HG03565 (cell line): ENCODE measurements around the gene TEAD3.
"Not testable (repeated sequence)": the region's sequence is repeated elsewhere in the genome, so short reads cannot be mapped to it uniquely, and the experiment has no call there.

Source experiments
- ATAC-seq: cut with Tn5 transposase; IDR thresholded peaks from one replicate; pipeline ENCODE4 v1.9.1; 2021; ENCODE audit warnings: mild to moderate bottlenecking, moderate library complexity; ENCODE audit not compliant: unreplicated experiment

The TEAD3 gene

DNA sequence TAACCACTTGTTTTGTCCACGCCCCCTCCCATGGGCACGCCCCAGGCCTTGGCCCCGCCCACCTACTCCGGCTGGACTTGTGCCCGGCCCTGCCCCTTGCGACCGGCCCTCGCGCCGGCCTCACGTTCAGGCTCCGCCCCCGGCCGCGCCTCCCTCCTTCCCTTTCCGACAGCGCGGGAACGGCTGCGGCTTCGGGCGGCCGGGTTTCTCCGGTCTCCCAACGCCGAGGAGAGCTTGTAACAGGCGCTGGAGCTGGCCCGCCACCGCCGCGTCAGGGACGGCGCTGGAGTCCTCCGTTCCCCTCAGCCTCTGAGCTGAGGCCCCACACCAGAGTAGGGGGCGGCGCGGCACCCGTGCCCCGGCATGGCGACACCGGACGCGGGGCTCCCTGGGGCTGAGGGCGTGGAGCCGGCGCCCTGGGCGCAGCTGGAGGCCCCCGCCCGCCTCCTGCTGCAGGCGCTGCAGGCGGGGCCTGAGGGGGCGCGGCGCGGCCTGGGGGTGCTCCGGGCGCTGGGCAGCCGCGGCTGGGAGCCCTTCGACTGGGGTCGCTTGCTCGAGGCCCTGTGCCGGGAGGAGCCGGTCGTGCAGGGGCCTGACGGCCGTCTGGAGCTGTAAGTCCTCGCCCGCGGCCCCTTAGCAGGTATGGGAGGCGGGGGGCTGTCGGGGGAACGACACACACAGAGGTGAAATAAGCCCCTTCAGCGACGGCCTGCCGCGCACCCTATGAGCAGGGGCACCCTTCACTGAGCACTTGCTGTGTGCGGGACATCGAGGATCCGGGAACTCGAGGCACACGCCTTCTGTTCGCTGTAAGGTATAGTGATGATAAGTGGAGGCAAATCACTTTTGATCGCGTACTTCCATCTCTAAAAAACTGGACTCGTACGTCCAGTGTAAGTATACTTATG lies 44.4 kb downstream of the TEAD3 start, which contains the start of gene FANCE:
Gene FANCE, plus strand, starts transcription at position 156 of the 908 bp plus-strand sequence. Its CDS starts 208 bp downstream, at position 364.
- peak; percentile 72 for ATAC-seq

DNA sequence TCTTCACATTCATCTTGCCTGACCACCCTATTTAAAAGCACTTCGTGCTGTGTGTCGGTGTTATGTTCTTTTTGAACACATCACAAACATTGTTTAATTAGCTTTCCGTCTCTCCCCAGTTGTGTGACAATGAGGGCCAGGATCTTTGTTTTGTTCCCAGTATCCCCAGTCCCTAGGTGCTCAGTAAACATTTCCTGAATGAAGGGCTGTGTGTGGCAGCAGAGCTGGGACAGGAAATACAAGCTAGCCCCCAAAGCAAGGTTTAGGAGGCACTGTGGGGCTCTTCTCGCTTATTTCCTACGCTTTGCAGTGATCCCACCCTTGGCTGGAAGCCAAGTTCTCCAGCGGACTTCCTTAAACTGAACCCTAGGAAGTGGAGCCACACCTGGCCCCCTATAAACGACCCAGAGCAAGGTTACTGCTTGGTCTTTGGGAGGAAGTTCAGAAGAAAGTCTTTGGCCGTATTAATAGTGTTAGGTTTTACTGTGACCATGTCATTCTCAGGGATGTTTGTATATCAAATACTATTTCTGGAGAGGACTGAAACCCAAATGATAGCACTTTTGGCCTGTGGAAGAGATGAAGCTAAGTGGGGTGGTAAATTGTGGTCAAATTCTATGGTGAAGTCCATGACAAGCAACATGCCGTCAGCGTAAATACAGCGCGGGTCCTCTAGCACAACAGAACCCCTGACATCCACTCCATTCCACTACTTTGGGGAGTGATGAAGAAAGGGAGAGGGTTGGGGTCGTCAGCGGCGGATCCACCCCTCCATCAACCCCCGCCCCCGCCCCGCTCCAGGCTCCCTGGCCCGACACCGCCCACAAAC lies 45.3 kb downstream of the TEAD3 start:
- ATAC-seq, result no peak

DNA sequence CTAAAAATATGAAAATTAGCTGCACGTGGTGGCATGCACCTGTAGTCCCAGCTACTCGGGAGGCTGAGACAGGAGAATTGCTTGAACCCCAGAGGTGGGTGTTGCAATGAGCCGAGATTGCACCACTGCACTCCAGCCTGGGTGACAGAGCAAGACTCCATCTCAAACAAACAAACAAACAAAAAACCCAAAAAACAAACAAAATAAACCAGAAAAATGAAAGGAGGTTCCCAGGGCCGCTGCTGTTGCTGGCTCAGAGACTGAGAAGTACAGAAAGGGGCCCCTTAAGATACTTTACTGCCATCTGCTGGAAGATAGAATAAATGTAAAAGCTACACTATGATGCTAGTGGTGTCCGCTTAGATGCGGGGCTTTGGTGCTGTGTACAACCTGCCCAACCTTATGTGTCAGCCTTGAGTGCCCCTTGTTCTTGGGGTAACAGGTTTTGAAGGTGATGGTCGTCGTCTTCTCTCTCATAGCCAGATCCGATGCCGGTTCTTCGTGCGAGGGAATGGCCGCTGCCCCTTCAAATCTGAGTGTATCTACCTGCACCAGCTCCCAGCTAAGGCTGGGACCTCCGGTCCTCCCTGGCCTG lies 47.5 kb downstream of the TEAD3 start:
- ATAC-seq, result peak; percentile 32

DNA sequence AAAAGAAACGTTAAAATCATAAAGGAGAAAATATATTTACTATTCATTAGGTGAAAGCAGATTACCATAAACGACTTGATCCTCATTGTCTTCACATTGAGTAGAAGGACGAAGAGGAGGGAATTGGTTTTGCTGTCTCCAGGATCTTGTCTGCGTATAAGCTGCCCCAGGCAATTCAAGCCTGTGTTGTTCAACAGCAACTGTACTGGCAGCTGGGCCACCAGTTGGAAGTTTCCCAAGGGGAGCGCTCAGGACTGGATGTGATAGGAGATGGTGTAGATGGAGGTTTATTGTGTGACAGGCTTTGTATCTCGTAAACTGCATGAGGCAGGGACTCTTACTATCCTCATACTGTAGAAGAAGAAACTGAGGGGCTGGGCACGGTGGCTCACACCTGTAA lies 48.7 kb downstream of the TEAD3 start:
- ATAC-seq, result no peak

DNA sequence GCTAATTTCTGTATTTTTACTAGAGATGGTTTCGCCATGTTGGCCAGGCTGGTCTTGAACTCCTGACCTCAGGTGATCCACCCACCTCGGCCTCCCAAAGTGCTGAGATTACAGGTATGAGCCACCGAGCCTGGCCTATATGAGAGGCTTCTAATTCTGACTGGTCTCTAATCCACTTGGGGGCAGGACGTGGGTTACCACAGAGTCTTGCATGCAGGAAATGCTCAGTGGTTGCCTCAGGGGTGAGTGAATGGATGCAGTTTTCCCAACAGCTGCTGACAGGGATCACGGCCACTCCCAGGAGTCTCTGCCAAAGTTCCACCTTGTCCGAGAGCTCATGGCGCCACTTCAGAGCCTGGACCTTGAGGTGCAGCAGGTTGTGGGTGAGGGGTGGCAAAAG lies 51.2 kb downstream of the TEAD3 start:
- ATAC-seq, result no peak

DNA sequence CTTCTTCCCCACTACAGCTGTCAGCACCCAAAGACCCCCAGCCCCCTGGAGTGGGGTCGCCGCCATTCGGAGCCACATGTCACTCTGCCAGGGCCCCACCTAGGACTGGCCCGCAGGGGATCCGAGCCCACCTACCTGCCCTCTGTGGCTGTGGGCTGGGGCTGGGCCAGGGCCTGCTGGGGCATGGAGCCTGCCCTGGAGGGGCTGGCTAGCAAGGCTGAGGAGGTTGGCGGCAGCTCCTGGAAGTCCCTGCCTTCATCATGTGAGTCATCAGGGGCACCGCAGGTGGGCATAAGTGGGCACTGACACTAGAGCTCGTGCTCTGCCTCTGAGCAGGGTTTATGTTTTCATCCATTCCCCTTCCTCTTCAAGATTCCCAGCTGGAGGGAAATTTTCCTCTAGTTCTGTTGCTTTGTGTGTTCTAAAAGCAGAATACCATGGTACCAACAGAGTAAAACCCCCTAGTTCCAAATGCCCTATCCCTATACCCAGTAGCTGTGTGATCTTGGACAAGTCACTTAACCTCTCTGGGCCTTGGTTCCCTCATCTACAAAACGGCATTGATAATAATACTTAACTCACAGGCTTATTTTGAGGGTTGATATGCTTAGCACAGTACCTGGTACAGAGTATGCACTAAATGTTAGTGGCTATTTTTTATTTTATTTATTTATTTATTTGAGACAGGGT lies 53.4 kb downstream of the TEAD3 start:
- ATAC-seq, result no peak

DNA sequence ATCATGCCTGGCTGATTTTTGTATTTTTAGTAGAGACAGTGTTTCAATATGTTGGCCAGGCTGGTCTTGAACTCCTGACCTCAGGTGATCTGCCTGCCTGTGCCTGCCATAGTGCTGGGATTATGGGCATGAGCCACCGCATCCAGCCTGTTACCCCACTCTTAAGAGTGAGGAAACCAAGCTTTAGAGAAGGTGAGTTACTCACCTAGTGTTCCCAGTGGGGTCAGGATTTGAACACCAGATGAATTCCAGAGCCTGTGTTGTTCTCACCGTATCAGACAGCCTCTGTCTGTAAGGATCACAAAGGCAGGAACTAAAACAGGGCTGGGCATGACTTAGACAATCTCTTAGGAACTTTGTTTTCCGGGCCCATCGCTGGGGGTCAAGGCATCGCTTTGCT lies 54.2 kb downstream of the TEAD3 start:
- no peak for ATAC-seq

DNA sequence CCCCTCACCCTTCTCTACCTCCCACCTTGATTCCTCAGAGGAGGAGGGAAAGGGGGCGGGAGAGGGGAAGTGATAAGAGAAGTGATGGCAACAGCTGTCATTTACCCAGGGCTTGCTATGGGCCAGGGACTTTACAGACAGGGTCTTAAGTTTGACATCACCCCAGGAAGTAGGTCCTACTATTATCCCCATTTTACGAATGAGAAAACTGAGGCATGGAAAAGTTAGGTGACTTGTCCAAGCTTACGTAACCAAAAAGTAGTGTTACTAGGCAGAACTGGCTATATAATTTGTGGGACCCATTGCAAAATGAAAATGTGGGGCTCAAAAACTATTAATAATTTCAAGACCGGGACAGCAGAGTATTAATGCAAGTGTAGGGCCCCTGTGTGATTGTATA lies 55.2 kb downstream of the TEAD3 start:
- ATAC-seq, result no peak

DNA sequence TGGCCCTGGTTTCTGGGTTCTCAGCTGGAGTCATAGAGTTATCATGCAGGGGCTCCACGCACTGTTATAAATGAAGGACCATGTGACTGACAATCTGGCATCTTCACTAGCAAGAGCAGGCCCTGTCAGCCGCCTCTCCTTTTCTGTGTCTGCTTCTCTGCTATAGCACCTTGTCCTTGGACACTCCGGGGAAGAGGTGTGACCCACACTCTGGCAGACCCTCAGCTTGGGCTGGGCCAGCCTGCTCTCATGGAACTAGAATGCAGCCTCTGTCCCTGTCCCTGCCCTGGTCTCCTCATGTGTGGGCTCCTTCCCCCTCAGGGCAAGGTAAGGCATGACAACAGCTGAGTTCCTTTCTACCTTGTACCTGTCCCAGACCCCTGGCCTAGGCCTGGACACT lies 55.7 kb downstream of the TEAD3 start:
- no peak for ATAC-seq

DNA sequence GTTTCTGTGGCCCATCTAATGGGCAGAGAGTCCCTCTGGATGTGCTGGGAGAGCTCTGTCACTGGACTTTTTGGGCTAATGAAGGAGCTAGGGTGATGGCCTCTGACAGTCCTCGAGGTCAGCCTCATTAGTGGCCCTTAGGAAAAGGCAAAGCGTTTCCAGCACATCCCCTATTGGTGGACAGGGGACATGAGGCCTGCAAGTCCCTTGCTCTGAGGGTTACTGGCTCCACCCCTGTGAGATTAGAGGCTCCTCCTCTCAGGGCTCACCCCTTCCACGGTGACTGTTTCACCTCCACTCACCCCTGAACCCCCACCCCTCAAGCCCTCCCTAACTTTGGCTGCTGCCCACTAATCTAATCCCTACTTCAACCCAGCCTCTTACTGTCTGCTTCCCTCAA lies 57.6 kb downstream of the TEAD3 start:
- ATAC-seq, result no peak

DNA sequence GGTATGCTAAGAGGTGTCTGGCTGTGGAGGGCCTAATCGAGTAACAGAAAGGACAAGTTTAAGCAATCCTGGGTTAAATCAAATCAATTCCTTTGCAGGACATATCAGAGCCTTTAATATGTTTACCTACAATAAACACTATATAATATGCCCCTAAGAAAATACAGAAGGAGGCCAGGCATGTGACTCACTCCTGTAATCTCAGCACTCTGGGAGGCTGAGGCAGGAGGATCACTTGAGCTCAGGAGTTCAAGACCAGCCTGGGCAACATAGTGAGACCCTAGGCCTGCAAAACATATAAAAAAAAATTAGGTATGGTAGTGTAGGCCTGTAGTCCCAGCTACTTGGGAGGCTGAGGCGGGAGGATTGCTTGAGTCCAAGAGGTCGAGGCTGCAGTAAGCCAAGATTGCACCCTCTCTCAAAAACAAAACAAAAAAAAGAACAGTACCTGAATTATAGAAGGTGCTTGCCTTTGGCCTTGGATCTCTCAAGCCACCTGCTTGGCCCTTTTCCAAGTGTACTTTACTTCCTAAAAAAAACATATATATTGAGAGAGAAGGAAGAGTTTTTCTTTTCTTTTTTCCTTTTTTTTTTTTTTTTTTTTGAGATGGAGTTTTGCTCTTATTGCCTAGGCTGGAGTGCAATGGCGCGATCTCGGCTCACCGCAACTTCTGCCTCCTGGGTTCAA lies 58.4 kb downstream of the TEAD3 start:
- ATAC-seq, result not testable (repeated sequence)

DNA sequence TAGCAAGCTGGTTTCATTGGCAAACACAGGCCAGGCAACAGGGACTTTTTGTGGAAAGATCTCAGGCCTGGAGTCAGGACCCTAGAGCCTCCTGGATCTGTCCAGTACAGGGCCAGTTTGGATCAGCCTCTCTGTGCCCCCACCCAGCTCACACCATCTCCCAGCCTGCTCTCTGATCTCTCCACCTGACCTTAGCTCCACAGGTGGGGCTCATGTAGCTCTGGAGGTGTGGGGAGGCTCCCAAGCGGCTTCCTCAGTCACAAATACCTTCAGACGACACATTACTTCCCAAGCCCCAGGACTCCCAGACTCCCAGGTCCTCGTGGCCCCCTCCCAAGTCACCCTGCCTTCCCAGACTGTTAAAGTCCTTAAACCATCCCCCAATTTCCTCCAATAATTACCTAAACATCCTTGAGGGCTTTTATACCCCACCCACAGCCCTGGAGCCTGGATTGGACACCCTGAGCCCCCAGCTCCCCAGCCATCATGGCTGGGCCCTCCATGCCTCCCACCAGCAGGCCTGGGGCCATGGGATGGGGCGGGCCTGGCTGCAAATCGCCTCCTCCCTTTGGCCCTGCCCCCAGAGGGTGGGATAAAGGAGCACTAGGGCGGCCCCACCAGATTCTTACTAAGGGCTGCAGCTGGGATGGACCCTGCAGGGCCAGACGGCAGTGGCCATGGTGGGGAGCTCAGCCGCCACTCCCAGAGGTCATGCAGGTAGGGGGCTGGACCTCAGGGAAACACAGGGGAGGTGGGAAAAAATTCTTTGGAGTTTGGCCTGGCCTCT lies 60.6 kb downstream of the TEAD3 start:
- ATAC-seq, result no peak

DNA sequence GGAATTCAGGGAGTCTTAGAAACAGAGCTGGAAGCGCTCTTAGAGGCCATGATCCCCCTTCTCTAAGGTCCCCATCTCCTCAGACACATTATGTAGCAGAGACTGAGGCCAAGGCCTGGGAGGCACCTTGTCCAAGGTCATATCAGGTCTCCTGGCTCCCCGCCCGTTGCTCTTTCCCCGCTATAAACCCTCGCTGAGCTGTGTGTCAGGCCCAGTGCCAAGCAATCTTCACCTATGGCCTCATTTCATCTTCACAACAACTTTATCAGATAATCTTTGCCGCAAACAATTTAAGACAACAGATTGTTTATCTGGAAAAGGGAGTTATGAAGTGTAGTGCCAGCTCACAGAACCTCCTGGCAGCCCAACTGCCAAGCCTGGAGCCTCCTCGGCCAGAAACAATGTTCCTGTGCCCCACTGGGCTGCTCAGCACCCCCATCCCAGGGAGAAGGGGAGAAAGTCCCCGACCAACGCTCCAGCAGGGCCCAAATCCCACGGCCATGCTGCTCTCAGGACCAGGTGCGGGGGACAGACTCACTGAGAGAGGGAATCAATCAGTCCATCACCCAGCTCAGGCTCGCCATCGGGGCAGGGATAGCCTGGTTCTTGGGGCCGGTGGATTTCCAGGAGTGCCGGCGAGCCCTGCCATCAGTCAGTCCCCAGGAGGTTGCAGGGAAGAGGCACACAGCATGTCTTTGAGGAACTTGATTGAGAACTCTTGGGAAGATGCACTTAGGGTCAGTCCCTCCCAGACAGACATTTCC lies 61.6 kb downstream of the TEAD3 start:
- ATAC-seq, result no peak

DNA sequence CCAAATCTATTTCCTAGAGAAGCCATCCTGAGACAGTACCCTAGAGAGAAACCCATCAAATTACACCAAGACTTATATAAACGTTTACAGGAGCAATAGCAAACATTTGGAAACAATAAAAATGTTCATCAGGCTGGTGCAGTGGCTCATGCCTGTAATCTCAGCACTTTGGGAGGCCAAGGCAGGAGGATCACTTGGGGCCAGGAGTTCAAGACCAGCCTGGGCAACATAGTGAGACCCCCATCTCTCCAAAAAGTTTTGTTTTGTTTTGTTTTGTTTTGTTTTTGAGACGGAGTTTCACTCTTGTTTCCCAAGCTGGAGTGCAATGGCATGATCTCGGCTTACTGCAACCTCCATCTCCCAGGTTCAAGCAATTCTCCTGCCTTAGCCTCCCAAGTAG lies 64.2 kb downstream of the TEAD3 start:
- ATAC-seq, result not testable (repeated sequence)

DNA sequence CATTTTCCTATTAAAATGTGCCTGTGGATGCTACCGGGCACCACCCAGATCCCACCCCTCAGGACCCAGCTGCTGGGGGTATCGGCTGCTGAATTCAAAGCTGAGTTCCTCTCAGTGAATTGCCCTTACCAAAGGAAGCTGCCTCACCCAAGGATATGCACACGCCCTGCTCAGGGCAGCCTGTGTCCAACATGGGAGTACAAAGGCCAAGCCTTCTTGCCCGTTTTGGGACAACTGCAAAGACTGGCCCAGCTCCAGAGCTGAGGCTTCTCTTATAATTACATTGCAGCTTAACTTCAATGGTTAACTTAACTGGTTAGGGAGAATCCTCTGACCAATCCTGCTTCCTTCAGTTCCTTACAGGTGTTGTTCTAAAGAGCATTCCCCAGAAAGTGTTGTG lies 64.6 kb downstream of the TEAD3 start:
- no peak for ATAC-seq

DNA sequence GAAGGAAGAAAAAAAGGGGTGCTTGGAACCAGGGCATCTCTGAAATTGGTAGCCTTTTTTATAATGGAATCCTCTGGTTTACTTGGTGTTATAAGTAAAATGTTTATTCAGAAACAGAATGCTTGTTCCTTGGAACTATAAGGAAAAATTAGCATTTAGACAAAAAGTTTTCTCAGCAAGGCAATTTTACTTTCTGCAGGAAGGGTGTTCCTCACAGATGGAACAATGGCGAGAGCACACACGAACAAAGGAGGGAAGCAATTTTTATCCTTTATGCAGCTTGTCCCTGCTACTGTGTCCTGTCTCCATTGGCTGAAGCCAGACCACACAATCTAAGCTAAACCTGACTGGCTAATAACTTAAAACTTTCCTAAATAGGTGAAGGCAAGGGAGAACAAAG lies 67.4 kb downstream of the TEAD3 start:
- ATAC-seq, result no peak

DNA sequence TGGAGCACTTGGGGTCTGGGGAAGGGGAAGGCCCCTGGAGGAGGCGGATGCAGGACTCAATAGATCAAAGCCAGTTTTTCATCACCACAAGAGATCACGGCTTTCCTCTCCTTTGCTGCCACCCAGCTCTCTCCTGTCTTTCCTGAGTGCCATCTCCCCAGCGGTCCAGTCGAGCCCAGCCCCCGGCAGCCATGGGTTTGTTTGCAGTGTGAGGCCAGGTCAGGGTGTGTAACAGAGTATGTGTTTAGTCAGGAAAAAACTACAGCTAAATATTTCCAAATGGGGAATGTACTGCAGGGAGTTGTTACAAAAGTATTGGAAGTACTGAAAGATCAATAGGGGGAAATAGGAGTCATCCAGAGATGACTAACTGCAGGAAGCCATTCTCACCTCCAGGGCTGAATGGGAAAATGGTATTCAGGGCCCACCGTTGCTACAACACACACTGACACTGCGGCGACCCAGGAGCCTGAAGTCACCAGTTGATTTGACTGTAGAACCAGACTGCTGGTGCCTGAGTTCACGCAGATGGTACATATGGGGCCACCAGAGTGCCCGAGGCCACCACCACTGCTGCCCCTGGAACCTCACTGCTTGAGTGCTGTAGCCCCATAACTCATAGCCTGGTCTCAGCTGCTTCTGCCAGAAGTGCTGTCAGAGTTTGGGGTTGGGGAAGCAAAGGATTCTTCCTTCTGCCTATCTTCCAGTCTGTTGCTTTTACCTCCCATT lies 68.3 kb downstream of the TEAD3 start:
- no peak for ATAC-seq

DNA sequence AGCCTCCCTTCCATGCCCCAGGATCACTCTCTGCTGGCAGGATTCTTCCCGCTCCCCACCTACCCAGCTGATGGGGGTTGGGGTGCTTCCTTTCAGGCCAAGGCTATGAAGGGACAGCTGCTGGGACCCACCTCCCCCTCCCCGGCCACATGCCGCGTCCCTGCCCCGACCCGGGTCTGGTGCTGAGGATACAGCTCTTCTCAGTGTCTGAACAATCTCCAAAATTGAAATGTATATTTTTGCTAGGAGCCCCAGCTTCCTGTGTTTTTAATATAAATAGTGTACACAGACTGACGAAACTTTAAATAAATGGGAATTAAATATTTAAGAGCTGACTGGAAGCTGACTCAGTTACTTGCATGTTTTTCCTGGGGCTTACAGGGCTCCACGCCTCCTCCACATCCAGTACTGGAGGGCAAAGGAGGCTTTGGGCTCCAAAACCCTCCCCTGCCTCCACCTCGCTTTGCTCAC lies 69.0 kb downstream of the TEAD3 start:
- no peak for ATAC-seq
